Gastrocnemius medialis (tissue), 4 donors: Measurements from ENCODE around the gene JAK3. TPM values are rescaled to one million over a fixed set of nuclear protein-coding genes. Genes with fewer than 3 reads are reported as not detected.

Experiments used
- ATAC-seq, 2 donors: fragments of 150-250 bp; one replicate each; pipeline ENCODE4 v1.9.1; 2016
- DNase-seq, 2 donors: peaks; one replicate each; pipeline ENCODE4 v3.0.0-alpha.2; 2019
- H3K27ac ChIP-seq, 4 donors: fragments of 200-600 bp; sonication (generic); 1 replicate in 1 of 4; 2 replicates in 3 of 4; pipeline ENCODE4 v1.5.1; 2016 to 2018; ENCODE audit warnings: mild to moderate bottlenecking in 2 of 4, moderate library complexity in 1 of 4
- H3K27me3 ChIP-seq, 3 donors: fragments of 200-600 bp; sonication (generic) in 2 of 3; 1 replicate in 1 of 3; 2 replicates in 2 of 3; pipeline versions ENCODE4 v1.5.1 to v1.6.0; 2016 to 2019; ENCODE audit warnings: mild to moderate bottlenecking in 1 of 3, moderate library complexity in 1 of 3
- H3K36me3 ChIP-seq, 2 donors: fragments of 200-600 bp; sonication (generic) in 1 of 2; one replicate each; pipeline ENCODE4 v1.5.1; 2017 to 2018
- H3K4me1 ChIP-seq, 2 donors: fragments of 200-600 bp; sonication (generic) in 1 of 2; one replicate each; pipeline ENCODE4 v1.5.1; 2016 to 2017; ENCODE audit warnings: mild to moderate bottlenecking in 2 of 2
- H3K4me3 ChIP-seq, 4 donors: fragments of 200-600 bp; sonication (generic) in 3 of 4; 1 replicate in 1 of 4; 2 replicates in 3 of 4; pipeline ENCODE4 v1.5.1; 2016 to 2019; ENCODE audit warnings: mild to moderate bottlenecking in 2 of 4
- H3K9me3 ChIP-seq, 3 donors: fragments of 200-600 bp; sonication (generic) in 2 of 3; 1 replicate in 1 of 3; 2 replicates in 2 of 3; pipeline ENCODE4 v1.5.1; 2016 to 2019
- POLR2A ChIP-seq, 2 donors: fragments of 450-650 bp; IDR thresholded peaks; one replicate each; pipeline ENCODE4 v1.6.1; 2017; ENCODE audit warnings: antibody characterized with exemption in 2 of 2, mild to moderate bottlenecking in 2 of 2, moderate library complexity in 2 of 2
- in situ Hi-C, 4 donors: fragments of 200-750 bp; cut with MboI; loops; one replicate each; pipeline versions ENCODE4 v1.15.0 to v1.8.0; 2017; ENCODE audit warnings: low sequenced_read_pairs in 4 of 4
- intact Hi-C: fragments of 100-400 bp; cut with DNase I; formaldehyde crosslinking; loops from one replicate; pipeline ENCODE4 v1.15.1; 2023; ENCODE audit warnings: low total_unique reads
- total RNA-seq, 4 donors: library from RNA; depleted of rRNA; stranded (reverse); fragments of >200 nt; gene quantifications; one replicate each; pipeline versions ENCODE4 v1.1.0 to v1.2.3, GENCODE V29; 2016
- TF ChIP-seq, protein P1 (sequence below), 5 experiments: fragments of 450-650 bp in 3 of 5; fragments of 200-600 bp in 2 of 5; sonication (generic) in 2 of 5; IDR thresholded peaks in 4 of 5; conservative IDR thresholded peaks in 1 of 5; 1 replicate in 4 of 5; 2 replicates in 1 of 5; pipeline ENCODE4 v1.5.1; 2016 to 2019; ENCODE audit warnings: antibody characterized with exemption in 5 of 5, mild to moderate bottlenecking in 3 of 5, moderate library complexity in 3 of 5

The JAK3 gene
- total RNA-seq, 4 donors from 2014 or later, result 0.55 to 1.6 (median 1.2) TPM

DNA sequence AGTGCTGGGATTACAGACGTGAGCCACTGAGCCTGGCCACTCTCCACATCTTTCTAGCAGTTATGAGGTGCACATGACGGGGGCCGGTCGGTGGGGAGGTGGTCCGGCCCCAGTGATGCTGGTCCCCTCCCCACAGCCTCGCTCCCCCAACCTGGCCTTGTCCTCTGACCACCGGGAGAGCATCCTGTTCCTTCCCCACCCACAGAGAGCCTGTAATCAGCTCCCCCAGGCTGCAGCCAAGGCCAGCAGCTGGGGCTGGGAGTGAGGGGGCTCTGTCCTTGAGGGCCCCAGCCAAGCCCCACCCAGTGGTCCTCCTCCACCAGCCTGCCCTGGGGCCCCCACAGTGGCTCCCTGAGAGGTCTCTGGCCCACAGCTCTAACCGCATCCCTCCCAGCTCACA lies 23.4 kb downstream of the JAK3 start:
- Histone ChIP-seq H3K4me1 (no peaks in the 10 kb centered on the region), H3K9me3 (no peaks in the 10 kb centered on the region), H3K4me3 (no peak overlapping the region), H3K27me3 (peaks cover 16 to 28% (median 21%) of the 10 kb centered on the region in 3 donors), H3K36me3 (no peaks in the 10 kb centered on the region), H3K27ac (no peak overlapping the region)
- no peak for ATAC-seq
- DNase-seq, result no peak
- no peak for TF ChIP-seq POLR2A (IDR thresholded peaks at IDR 0.05)
- TF ChIP-seq, protein P1, sequence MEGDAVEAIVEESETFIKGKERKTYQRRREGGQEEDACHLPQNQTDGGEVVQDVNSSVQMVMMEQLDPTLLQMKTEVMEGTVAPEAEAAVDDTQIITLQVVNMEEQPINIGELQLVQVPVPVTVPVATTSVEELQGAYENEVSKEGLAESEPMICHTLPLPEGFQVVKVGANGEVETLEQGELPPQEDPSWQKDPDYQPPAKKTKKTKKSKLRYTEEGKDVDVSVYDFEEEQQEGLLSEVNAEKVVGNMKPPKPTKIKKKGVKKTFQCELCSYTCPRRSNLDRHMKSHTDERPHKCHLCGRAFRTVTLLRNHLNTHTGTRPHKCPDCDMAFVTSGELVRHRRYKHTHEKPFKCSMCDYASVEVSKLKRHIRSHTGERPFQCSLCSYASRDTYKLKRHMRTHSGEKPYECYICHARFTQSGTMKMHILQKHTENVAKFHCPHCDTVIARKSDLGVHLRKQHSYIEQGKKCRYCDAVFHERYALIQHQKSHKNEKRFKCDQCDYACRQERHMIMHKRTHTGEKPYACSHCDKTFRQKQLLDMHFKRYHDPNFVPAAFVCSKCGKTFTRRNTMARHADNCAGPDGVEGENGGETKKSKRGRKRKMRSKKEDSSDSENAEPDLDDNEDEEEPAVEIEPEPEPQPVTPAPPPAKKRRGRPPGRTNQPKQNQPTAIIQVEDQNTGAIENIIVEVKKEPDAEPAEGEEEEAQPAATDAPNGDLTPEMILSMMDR (IDR thresholded peaks at IDR 0.05 in 4 of 5, conservative IDR thresholded peaks at IDR 0.05 in 1 of 5), result no peak
- in situ Hi-C loops (no loop called here), intact Hi-C loops (no loop called here)

- ATAC-seq (no peak), DNase-seq (no peak)
- H3K4me1 ChIP-seq, result no peaks in the 10 kb centered on the region
- no peak within 1 kb of the TSS for H3K27ac ChIP-seq
- no peak within 1 kb of the TSS for H3K4me3 ChIP-seq
- H3K36me3 ChIP-seq, result no peaks in the 10 kb centered on the region
- in situ Hi-C loops (no loop called here), intact Hi-C loops (no loop called here)
- TF ChIP-seq, protein P1 (IDR thresholded peaks at IDR 0.05 in 4 of 5, conservative IDR thresholded peaks at IDR 0.05 in 1 of 5), result no peak
- no peak for TF ChIP-seq POLR2A (IDR thresholded peaks at IDR 0.05)
- H3K27me3 ChIP-seq, result peaks cover 7 to 12% (median 10%) of the 10 kb centered on the region in 3 donors
- no peaks in the 10 kb centered on the region for H3K9me3 ChIP-seq
Observed at GRCh38 chr19:17821190-17821589, 26.6 kb downstream of the JAK3 start, which contains the start of gene INSL3. Gene INSL3, minus strand, starts transcription at chr19:17821519. Its CDS starts 13 bp downstream, at chr19:17821506.

GRCh38 chr19:17817668-17818363 lies 30.0 kb downstream of the JAK3 start:
- ATAC-seq, result no peak
- no peaks in the 10 kb centered on the region for H3K4me1 ChIP-seq
- no peak for DNase-seq
- H3K36me3 ChIP-seq, result no peaks in the 10 kb centered on the region
- intact Hi-C loops (no loop called here), in situ Hi-C loops (no loop called here)
- peaks cover 0 to 8% (median 5%) of the 10 kb centered on the region in 3 donors for H3K27me3 ChIP-seq
- no peaks in the 10 kb centered on the region for H3K9me3 ChIP-seq
- no peak overlapping the region for H3K4me3 ChIP-seq
- TF ChIP-seq POLR2A (IDR thresholded peaks at IDR 0.05), result no peak
- TF ChIP-seq, protein P1 (IDR thresholded peaks at IDR 0.05 in 4 of 5, conservative IDR thresholded peaks at IDR 0.05 in 1 of 5), result no peak
- H3K27ac ChIP-seq, result no peak overlapping the region

DNA sequence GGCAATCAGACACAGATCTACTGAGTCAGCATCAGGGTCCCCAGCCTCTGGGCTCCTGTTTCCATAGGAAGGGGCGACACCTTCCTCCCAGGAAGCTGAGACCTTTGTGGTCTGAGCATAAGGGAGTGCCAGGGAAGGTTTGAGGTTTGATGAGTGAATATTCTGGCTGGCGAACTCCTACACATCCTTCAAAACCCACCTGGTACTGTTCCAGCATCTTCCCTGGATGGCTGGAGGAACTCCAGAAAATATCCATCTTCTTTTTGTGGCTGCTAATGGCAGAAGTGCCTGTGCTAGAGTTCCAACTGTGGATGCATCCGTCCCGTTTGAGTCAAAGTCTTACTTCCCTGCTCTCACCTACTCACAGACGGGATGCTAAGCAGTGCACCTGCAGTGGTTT lies 35.7 kb downstream of the JAK3 start:
- H3K4me1 ChIP-seq, result no peaks in the 10 kb centered on the region
- H3K36me3 ChIP-seq, result no peaks in the 10 kb centered on the region
- no peaks in the 10 kb centered on the region for H3K9me3 ChIP-seq
- H3K27me3 ChIP-seq, result peaks cover 0 to 19% (median 5%) of the 10 kb centered on the region in 3 donors
- H3K4me3 ChIP-seq, result no peak overlapping the region
- no peak for ATAC-seq
- TF ChIP-seq, protein P1 (IDR thresholded peaks at IDR 0.05 in 4 of 5, conservative IDR thresholded peaks at IDR 0.05 in 1 of 5), result no peak
- no peak for TF ChIP-seq POLR2A (IDR thresholded peaks at IDR 0.05)
- in situ Hi-C loops, result no loop called here
- no peak for DNase-seq
- no peak overlapping the region for H3K27ac ChIP-seq
- intact Hi-C loops, result no loop called here
